HG02885 (cell line): ENCODE data around the gene FAM89A.

ENCODE experiments used
- ATAC-seq: cut with Tn5 transposase; IDR thresholded peaks from one replicate; pipeline ENCODE4 v1.9.1; 2021; ENCODE audit warnings: mild to moderate bottlenecking; ENCODE audit not compliant: unreplicated experiment, poor library complexity

The FAM89A gene

GRCh38 chr1:231040019-231040799 is at the start of gene FAM89A:
TSS of gene FAM89A (minus strand) at chr1:231040254. CDS start at chr1:231040211, 43 bp downstream.
- peak; percentile 70 for ATAC-seq

DNA sequence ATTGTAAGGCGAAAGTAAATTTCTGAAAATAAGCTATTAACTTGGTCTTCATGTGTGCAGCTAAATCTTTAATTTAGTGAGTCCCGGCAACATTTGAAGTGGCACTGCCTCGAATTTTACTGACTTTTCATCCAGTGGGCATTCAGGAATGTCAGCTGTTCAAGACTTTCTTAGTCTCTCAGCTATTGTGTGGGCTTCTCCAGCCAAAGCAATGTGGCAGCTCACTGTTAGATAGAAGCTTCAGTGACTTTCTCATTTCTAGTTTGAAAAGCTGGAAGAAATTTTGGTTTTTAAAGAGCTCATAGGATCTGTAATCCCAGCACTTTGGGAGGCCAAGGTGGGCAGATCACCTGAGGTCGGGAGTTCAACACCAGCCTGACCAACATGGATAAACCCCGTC is 44.3 kb upstream of the FAM89A start:
- ATAC-seq = no peak

GRCh38 chr1:231079163-231079562 is 39.1 kb upstream of the FAM89A start:
- no peak for ATAC-seq

DNA sequence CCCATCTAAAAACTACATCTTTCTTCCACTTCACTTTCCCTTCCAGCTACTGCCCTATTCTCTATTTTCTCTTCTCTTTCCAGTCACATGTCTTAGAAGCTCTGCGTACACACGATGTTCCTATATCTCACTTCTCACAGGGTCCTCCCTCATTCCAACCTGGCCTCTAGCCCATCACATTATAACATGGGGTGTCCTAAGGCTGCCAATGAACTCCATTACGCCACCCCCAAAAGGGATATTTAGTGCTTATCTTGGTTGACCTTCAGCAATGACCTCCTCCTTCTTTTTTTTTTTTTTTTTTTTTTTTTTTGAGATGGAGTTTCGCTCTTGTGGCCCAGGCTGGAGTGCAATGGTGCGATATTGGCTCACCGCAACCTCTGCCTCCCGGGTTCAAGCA is 38.2 kb upstream of the FAM89A start:
- ATAC-seq = no peak

DNA sequence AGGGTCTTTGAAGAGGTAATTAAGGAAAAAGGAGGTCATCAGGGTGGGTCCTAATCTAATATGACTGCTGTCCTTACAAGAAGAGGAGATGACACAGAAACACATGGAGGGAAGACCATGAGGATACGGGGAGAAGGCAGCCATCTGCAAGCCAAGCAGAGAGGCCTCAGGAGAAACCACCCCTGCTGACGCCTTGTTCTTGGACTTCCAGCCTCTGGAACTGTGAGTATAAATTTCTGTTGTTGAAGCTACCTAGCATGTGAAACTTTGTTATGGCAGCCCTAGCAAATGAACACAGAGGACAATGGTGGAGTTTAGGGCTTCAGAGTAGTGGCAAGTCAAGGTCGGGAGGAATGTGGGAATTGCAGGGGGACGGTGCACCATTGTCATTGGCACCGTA is 36.7 kb upstream of the FAM89A start:
- no peak for ATAC-seq

GRCh38 chr1:231075497-231075896 is 35.4 kb upstream of the FAM89A start:
- no peak for ATAC-seq

DNA sequence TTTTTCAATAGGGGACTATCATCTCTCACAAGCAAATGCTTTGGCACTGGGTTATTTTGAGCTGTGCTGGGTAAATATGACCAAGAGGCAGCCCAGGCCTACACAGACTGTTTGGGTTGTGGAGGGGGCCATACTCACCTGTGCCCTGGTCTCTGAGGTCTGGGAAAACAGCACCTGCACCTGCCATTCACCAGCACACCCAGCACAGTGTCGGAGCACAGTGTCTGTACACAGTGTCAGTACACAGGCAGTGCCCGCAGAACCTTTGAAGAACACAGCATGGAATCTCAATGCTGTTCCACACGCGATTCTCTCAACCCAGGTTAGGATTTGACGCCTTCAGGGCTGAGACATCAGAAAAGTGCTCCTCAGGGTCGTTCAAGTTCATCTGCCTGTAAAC is 35.0 kb upstream of the FAM89A start:
- ATAC-seq = no peak

GRCh38 chr1:231074046-231074445 is 34.0 kb upstream of the FAM89A start:
- ATAC-seq = no peak

GRCh38 chr1:231073331-231073730 is 33.3 kb upstream of the FAM89A start:
- no peak for ATAC-seq

- no peak for ATAC-seq
Observed at GRCh38 chr1:231072502-231073094, 32.5 kb upstream of the FAM89A start.

- ATAC-seq = no peak
Observed at GRCh38 chr1:231072041-231072440, 32.0 kb upstream of the FAM89A start.

- ATAC-seq = no peak
Observed at GRCh38 chr1:231070758-231071444, 30.8 kb upstream of the FAM89A start.

DNA sequence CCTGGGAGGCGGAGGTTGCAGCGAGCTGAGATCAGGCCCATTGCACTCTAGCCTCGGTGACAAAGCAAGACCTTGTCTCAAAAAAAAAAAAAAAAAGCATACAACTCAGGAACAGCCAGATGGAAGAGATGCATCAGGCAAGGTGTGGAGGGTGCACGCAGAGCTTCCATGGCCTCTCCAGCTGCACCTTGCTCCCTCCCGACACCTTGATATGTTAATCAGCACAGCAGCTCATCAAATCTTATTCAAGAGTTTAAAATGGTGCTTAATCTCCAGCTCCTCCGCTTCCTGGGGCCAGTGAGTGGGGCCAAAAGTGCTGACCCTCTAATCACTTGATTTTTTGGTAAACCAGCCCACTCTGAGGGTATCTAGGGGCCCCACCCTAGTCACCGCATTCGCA is 29.3 kb upstream of the FAM89A start:
- ATAC-seq = no peak

DNA sequence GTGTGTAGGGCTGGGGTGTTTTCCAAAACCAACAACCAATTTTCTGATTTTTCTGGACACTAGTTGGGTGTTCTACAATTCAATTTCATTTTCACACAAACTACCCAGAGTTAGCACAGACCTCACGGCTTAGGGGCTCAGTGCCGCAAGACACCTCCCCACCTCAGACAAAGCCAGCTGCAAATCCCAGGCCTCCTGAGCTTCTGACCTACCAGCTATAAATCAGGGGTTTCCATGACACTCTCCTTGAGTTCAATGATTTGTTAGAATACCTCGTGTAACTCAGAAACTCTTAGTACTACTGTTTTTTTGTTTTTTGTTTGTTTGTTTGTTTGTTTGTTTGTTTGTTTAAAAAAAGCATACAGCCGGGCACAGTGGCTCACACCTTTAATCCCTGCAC is 28.7 kb upstream of the FAM89A start:
- ATAC-seq = no peak

DNA sequence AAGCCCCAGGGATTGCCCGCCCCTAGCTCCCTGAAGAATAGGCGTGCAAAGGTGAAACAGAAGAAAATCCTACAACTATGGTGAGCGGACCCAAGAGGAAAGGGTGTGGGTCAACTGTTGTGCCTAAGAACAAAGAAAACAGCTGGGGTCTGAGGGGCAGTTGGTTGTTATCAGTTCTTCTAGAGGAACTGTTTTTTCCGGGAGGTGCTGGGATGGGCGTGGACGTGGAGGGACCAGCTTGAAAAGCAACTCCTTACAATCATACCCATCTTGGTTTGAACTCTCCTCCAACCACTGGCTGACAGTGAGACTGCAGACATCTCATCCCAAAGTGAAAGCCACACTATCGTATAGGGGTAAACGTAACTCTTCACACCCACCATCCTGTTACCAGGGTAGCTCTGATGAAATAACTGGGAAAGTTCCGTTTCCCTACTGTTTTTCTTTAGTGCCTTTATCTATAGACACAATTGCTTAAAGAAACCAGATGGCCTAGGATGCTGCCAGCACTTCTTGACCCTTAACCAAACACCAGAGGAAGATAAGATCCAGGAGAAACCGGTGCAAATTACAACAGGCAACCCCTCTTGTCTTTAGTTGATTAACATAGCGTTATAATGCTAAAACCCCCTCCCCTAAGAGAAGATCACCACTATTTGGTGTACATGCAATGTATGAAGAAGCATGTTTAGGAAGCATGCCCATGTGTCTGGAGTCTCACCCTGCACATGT is 25.6 kb upstream of the FAM89A start:
- ATAC-seq = no peak

GRCh38 chr1:231064418-231064817 is 24.4 kb upstream of the FAM89A start:
- no peak for ATAC-seq

DNA sequence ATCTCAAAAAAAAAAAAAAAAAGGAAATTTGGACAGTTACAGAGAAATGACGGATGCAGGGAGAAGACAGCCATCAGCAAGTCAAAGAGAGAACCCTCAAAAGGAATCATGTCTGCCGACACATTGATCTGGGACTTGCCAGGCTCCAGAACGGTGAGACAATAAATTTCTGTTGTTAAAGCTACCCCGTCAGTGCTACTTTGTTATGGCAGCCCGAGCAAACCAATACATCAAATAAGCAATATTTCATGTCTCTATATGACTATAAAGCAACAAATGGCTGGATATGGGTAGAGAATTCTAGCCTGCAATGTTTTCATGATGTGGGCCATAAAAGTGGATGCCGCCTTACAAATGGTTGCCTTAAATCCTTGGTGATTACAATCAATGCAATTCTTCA is 23.3 kb upstream of the FAM89A start:
- ATAC-seq = no peak

- ATAC-seq = no peak
Observed at GRCh38 chr1:231062500-231063270, 22.6 kb upstream of the FAM89A start.

- no peak for ATAC-seq
Observed at GRCh38 chr1:231059566-231060193, 19.6 kb upstream of the FAM89A start.
